SU-DHL-6 (cell line): ENCODE data around the gene RLF.

Source experiments
- H2AFZ ChIP-seq: fragments of 200-600 bp; sonication (generic); 2 replicates; pipeline ENCODE4 v1.6.1; 2014; ENCODE audit warnings: low read depth, mild to moderate bottlenecking, moderate library complexity, mixed read lengths, antibody characterized with exemption, low read length; ENCODE audit not compliant: severe bottlenecking
- H3F3A ChIP-seq: fragments of 200-600 bp; shearing (Covaris generic); 2 replicates; pipeline ENCODE4 v1.6.0; 2016; ENCODE audit warnings: antibody characterized with exemption, mild to moderate bottlenecking; ENCODE audit not compliant: insufficient read depth
- H3K27ac ChIP-seq: fragments of 200-600 bp; sonication (generic); 2 replicates; pipeline ENCODE4 v1.5.1; 2016; ENCODE audit warnings: low read depth, mild to moderate bottlenecking, low read length, moderate library complexity, mixed read lengths
- H3K27me3 ChIP-seq: fragments of 200-600 bp; sonication (generic), shearing (Covaris generic); 2 replicates; pipeline ENCODE4 v1.6.0; 2014; ENCODE audit warnings: mild to moderate bottlenecking, low read length
- H3K36me3 ChIP-seq: fragments of 200-600 bp; sonication (generic); 2 replicates; pipeline ENCODE4 v1.6.1; 2014; ENCODE audit warnings: mild to moderate bottlenecking, low read length, mixed read lengths
- H3K4me2 ChIP-seq: fragments of 300-600, 200-600 bp; shearing (Covaris generic), sonication (generic); 2 replicates; pipeline ENCODE4 v1.6.0; 2014; ENCODE audit warnings: low read length, low read depth, mild to moderate bottlenecking; ENCODE audit not compliant: poor library complexity, severe bottlenecking
- H3K4me3 ChIP-seq: fragments of 200-600 bp; sonication (generic); 2 replicates; pipeline ENCODE4 v1.5.1; 2014; ENCODE audit warnings: antibody characterized with exemption, low read length, mild to moderate bottlenecking, mixed read lengths; ENCODE audit not compliant: insufficient read depth, poor library complexity, severe bottlenecking
- H3K79me2 ChIP-seq: fragments of 200-600 bp; sonication (generic); 2 replicates; pipeline ENCODE4 v1.6.1; 2014; ENCODE audit warnings: mild to moderate bottlenecking, low read length, moderate library complexity; ENCODE audit not compliant: insufficient read depth
- H3K9ac ChIP-seq: fragments of 200-600 bp; sonication (generic); 2 replicates; pipeline ENCODE4 v1.7.0; 2014; ENCODE audit warnings: mild to moderate bottlenecking, low read length
- H3K9me2 ChIP-seq: fragments of 200-600 bp; sonication (generic); replicated peaks from 2 replicates; pipeline ENCODE4 v1.6.1; 2014; ENCODE audit warnings: low read length; ENCODE audit not compliant: insufficient read depth
- H3K9me3 ChIP-seq: fragments of 200-600 bp; sonication (generic); 2 replicates; pipeline ENCODE4 v1.6.1; 2014; ENCODE audit warnings: low read length, mixed read lengths; ENCODE audit not compliant: insufficient read depth
- H4K20me1 ChIP-seq: fragments of 200-600 bp; sonication (generic); 2 replicates; pipeline ENCODE4 v1.6.1; 2014; ENCODE audit warnings: low read depth, mild to moderate bottlenecking, antibody characterized with exemption, low read length, moderate library complexity, mixed read lengths
- EZH2phosphoT487 ChIP-seq: fragments of 200-600 bp; sonication (generic), shearing (Covaris generic); conservative IDR thresholded peaks from 2 replicates; pipeline ENCODE4 v1.6.1; 2018; ENCODE audit warnings: mild to moderate bottlenecking, antibody characterized with exemption, low read length, moderate library complexity, mixed read lengths
- TF ChIP-seq, protein P1 (sequence below): fragments of 200-600 bp; sonication (generic); IDR thresholded peaks from one replicate; pipeline ENCODE4 v1.5.1; 2017; ENCODE audit warnings: antibody characterized with exemption, mild to moderate bottlenecking, low read length, moderate library complexity; ENCODE audit not compliant: insufficient read depth, poor library complexity, severe bottlenecking

The RLF gene

DNA sequence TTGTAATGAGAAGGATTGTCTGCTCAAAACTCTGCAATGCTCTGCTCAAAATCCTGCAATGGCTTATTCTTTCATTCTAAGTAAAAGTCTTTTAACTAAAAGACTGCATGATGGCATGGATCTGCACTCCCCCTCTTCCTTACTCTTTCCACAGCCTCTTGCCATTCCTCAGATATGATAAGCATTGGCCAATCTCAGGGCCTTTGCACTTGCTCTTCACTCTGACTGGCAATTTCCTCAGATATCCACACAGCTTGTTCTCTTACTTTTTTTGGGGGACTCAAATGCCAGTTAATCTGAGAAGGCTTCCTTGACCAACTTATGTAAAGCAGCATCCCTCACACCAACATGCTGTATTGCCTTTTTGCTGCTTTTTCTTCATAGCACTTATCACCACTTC lies 94.0 kb downstream of the RLF start:
- Histone ChIP-seq H3K9ac (no peak overlapping the region), H3K4me2 (no peak overlapping the region), H3K9me2 (no peaks in the 10 kb centered on the region), H3F3A (peaks cover 5% of the 10 kb centered on the region; the same call in 1 of the 2 replicates), H3K27ac (no peak overlapping the region), H3K36me3 (no peaks in the 10 kb centered on the region), H3K27me3 (no peaks in the 10 kb centered on the region), H3K9me3 (no peaks in the 10 kb centered on the region), H2AFZ (no peak overlapping the region), H3K79me2 (peaks cover 21% of the 10 kb centered on the region), H4K20me1 (no peaks in the 10 kb centered on the region), H3K4me3 (no peak overlapping the region)
- no peak for TF ChIP-seq EZH2phosphoT487
- TF ChIP-seq, protein P1, sequence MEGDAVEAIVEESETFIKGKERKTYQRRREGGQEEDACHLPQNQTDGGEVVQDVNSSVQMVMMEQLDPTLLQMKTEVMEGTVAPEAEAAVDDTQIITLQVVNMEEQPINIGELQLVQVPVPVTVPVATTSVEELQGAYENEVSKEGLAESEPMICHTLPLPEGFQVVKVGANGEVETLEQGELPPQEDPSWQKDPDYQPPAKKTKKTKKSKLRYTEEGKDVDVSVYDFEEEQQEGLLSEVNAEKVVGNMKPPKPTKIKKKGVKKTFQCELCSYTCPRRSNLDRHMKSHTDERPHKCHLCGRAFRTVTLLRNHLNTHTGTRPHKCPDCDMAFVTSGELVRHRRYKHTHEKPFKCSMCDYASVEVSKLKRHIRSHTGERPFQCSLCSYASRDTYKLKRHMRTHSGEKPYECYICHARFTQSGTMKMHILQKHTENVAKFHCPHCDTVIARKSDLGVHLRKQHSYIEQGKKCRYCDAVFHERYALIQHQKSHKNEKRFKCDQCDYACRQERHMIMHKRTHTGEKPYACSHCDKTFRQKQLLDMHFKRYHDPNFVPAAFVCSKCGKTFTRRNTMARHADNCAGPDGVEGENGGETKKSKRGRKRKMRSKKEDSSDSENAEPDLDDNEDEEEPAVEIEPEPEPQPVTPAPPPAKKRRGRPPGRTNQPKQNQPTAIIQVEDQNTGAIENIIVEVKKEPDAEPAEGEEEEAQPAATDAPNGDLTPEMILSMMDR, result no peak

DNA sequence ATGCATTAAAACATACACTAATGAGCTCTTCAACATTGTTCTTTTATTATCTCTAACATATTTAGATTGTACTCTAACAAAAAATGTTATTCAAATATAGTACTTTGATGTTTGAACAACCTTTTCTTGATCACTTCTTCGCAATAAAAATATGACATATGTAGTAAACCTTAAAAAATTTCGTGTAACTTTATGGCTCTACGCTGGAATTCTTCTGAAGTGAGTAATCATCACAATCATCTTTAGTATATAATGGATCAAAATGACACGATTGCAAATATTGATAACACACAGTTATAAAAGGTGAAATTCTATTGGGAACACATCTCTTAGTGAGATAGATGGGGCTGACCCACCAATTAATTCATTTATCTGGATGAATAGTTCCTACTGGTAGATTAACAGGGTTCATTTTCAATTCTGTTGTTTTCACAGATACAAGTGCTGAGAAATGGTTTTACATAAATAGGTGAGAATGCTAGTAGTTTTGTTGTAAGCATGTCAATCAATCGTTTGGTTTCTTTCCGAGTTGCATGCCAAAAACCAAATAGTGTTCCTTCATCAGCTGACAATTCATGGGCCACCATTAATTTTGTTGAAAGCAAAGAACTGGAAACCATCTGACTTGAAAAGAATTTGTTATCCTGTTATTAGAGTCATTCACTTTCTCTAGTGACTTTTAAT lies 95.4 kb downstream of the RLF start:
- Histone ChIP-seq H3K27me3 (no peaks in the 10 kb centered on the region), H3K4me3 (peak overlapping the region; percentile 81), H3K36me3 (0 out of 2 replicates have a peak, but pooled peaks cover 7% of the 10 kb centered on the region), H3K27ac (peak overlapping the region; percentile 90; the same call in 1 of the 2 replicates), H2AFZ (no peak overlapping the region), H3K9me2 (no peaks in the 10 kb centered on the region), H3K4me2 (peak overlapping the region; percentile 88), H3K79me2 (peaks cover 21% of the 10 kb centered on the region), H3F3A (peaks cover 5% of the 10 kb centered on the region; the same call in 1 of the 2 replicates), H4K20me1 (no peaks in the 10 kb centered on the region), H3K9me3 (no peaks in the 10 kb centered on the region), H3K9ac (peak overlapping the region; percentile 88)
- TF ChIP-seq, protein P1, result no peak
- TF ChIP-seq EZH2phosphoT487, result no peak

DNA sequence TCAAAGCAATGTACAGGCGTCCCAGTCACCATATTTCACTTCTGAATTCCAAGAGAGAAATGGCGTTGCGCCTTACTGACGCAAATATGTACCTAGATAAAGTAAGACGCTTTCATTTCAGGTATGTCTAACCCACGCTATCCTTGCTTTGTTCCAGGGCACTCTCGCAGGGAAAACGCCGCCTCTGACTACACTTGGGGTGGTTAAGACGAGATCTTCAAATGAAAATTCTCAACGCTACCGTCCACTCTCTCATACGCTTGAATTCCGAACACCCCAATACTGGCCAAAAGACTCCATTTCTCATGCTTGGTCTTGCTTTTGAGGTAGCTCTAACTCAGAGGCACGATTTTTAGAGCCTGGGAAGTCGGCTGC lies 96.1 kb downstream of the RLF start:
- TF ChIP-seq EZH2phosphoT487, result no peak
- TF ChIP-seq, protein P1, result no peak
- H3K79me2 ChIP-seq, result peaks cover 21% of the 10 kb centered on the region
- H3K4me2 ChIP-seq, result peak overlapping the region; percentile 88
- H3K9ac ChIP-seq, result peak overlapping the region; percentile 88
- peaks cover 5% of the 10 kb centered on the region; the same call in 1 of the 2 replicates for H3F3A ChIP-seq
- no peaks in the 10 kb centered on the region for H3K27me3 ChIP-seq
- H3K9me3 ChIP-seq, result no peaks in the 10 kb centered on the region
- H4K20me1 ChIP-seq, result no peaks in the 10 kb centered on the region
- H3K9me2 ChIP-seq, result no peaks in the 10 kb centered on the region
- peak overlapping the region; percentile 90 for H3K27ac ChIP-seq
- peak overlapping the region; percentile 80 for H2AFZ ChIP-seq
- H3K36me3 ChIP-seq, result peaks cover 11% of the 10 kb centered on the region; the same call in 1 of the 2 replicates
- peak overlapping the region; percentile 81 for H3K4me3 ChIP-seq
